GM12878 (cell line): ENCODE data around the gene KRT37. TPM values are rescaled to one million over a fixed set of nuclear protein-coding genes. Genes with fewer than 3 reads are reported as not detected.

ENCODE experiments used
- ATAC-seq: fragments of 200-7000 bp; cut with Tn5 transposase; 3 replicates; pipeline ENCODE4 v1.9.1; 2020; ENCODE audit warnings: mild to moderate bottlenecking, moderate library complexity
- BruUV-seq: library from RNA; stranded (reverse); fragments of 400-500 nt; replicated peaks from 2 replicates; lab custom pipeline; 2021; lab: Mats Ljungman, UMichigan
- CTCF ChIA-PET: fragments of 300-600 bp; sonication (Branson Sonifier 250); formaldehyde crosslinking; extraction: SDS; loops from one replicate; lab custom pipeline; 2021; ENCODE audit warnings: inconsistent platforms; lab: Yijun Ruan, JAX
- POLR2A ChIA-PET: fragments of 350-600 bp; formaldehyde crosslinking; extraction: SDS; loops from one replicate; lab custom pipeline; 2021; ENCODE audit warnings: inconsistent platforms; lab: Charles Lee
- RAD21 ChIA-PET: fragments of 300-600 bp; sonication (Branson Sonifier 250); formaldehyde crosslinking; loops from one replicate; lab custom pipeline; 2023; ENCODE audit warnings: antibody characterized with exemption; ENCODE audit not compliant: unreplicated experiment; lab: Charles Lee
- SMC1A ChIA-PET: fragments of 300-600 bp; sonication (Branson Sonifier 250); formaldehyde crosslinking; loops from one replicate; lab custom pipeline; 2023; ENCODE audit not compliant: unreplicated experiment, uncharacterized antibody; lab: Charles Lee
- DNase-seq: peaks from one replicate; pipeline ENCODE4 v3.0.0-alpha.2; 2011; ENCODE audit warnings: low read depth, low spot score
- FAIRE-seq: peaks from 3 replicates; lab custom pipeline; 2011; peaks lifted over from hg19 to GRCh38; lab: Jason Lieb, UNC
- H2AFZ ChIP-seq: 2 replicates; pipeline ENCODE4 v1.6.0; 2011; ENCODE audit warnings: low read depth, low read length, control low read depth; ENCODE audit not compliant: control insufficient read depth
- H3K27ac ChIP-seq: 2 replicates; pipeline ENCODE4 v1.5.1; 2011; ENCODE audit warnings: control low read depth; ENCODE audit not compliant: control insufficient read depth, insufficient read depth
- H3K27me3 ChIP-seq, 2 experiments: replicated peaks in 1 of 2; 2 replicates each; pipeline versions ENCODE4 v1.6.0 to v1.6.1; 2011; ENCODE audit warnings: low read length in 1 of 2; ENCODE audit not compliant: control insufficient read depth in 2 of 2, insufficient read depth in 2 of 2
- H3K36me3 ChIP-seq, 2 experiments: 2 replicates each; pipeline ENCODE4 v1.5.1; 2011; ENCODE audit warnings: low read length in 1 of 2; ENCODE audit not compliant: control insufficient read depth in 2 of 2, insufficient read depth in 2 of 2
- H3K4me1 ChIP-seq: 2 replicates; pipeline ENCODE4 v1.6.1; 2011; ENCODE audit warnings: mild to moderate bottlenecking, low read length, moderate library complexity, mixed read lengths; ENCODE audit not compliant: control insufficient read depth, insufficient read depth
- H3K4me2 ChIP-seq: 2 replicates; pipeline ENCODE4 v1.6.0; 2011; ENCODE audit warnings: control low read depth; ENCODE audit not compliant: control insufficient read depth, insufficient read depth
- H3K4me3 ChIP-seq: fragments of 200-600 bp; sonication (generic); 2 replicates; pipeline ENCODE4 v1.5.1; 2016
- H3K79me2 ChIP-seq: 2 replicates; pipeline ENCODE4 v1.6.0; 2011; ENCODE audit warnings: low read length; ENCODE audit not compliant: control insufficient read depth, insufficient read depth
- H3K9ac ChIP-seq: 2 replicates; pipeline ENCODE4 v1.8.0; 2011; ENCODE audit warnings: low read length, control low read depth, mixed read lengths; ENCODE audit not compliant: control insufficient read depth, insufficient read depth
- H3K9me3 ChIP-seq: replicated peaks from 3 replicates; pipeline ENCODE4 v1.5.1; 2011; ENCODE audit warnings: mild to moderate bottlenecking, low read length; ENCODE audit not compliant: control insufficient read depth, insufficient read depth
- H4K20me1 ChIP-seq: 2 replicates; pipeline ENCODE4 v1.6.0; 2011; ENCODE audit not compliant: control insufficient read depth, insufficient read depth
- ASH2L ChIP-seq: fragments of 300-600, 200-600 bp; sonication (generic); IDR thresholded peaks from 2 replicates; pipeline ENCODE4 v1.6.1; 2017; ENCODE audit warnings: low read depth, mild to moderate bottlenecking, borderline replicate concordance
- BMI1 ChIP-seq: fragments of 450-650 bp; IDR thresholded peaks from 2 replicates; pipeline ENCODE4 v1.6.1; 2016; ENCODE audit warnings: mild to moderate bottlenecking, moderate library complexity, borderline replicate concordance
- IKZF2 ChIP-seq, 2 experiments: fragments of 450-650 bp; IDR thresholded peaks; 2 replicates each; pipeline ENCODE4 v1.6.1; 2017; ENCODE audit warnings: mild to moderate bottlenecking in 2 of 2, moderate library complexity in 2 of 2
- POLR2AphosphoS2 ChIP-seq: IDR thresholded peaks from 2 replicates; pipeline ENCODE4 v1.6.1; 2011; ENCODE audit warnings: low read depth, mild to moderate bottlenecking, low read length, improper control_type of control experiment, moderate library complexity
- POLR2AphosphoS5 ChIP-seq: IDR thresholded peaks from 2 replicates; pipeline ENCODE4 v1.6.1; 2011; ENCODE audit warnings: mild to moderate bottlenecking, low read length, inconsistent platforms
- RUNX3 ChIP-seq: IDR thresholded peaks from 2 replicates; pipeline ENCODE4 v1.6.1; 2012; ENCODE audit warnings: low read length, inconsistent platforms
- TBL1XR1 ChIP-seq: IDR thresholded peaks from 2 replicates; pipeline ENCODE4 v1.6.1; 2012; ENCODE audit warnings: low read depth, low read length, improper control_type of control experiment
- YY1 ChIP-seq: IDR thresholded peaks from 2 replicates; pipeline ENCODE4 v1.6.1; 2011; ENCODE audit warnings: low read depth, mild to moderate bottlenecking, low read length
- ZNF384 ChIP-seq: IDR thresholded peaks from 2 replicates; pipeline ENCODE4 v1.6.1; 2012; ENCODE audit warnings: low read depth, mild to moderate bottlenecking, low read length, improper control_type of control experiment, borderline replicate concordance
- ZNF622 ChIP-seq: fragments of 450-650 bp; IDR thresholded peaks from 2 replicates; pipeline ENCODE4 v1.6.1; 2017; ENCODE audit warnings: mild to moderate bottlenecking, inconsistent platforms
- whole genome bisulfite sequencing: methylation state at CpG from one replicate; pipeline ENCODE4 v1.1.6; 2016; ENCODE audit warnings: low lambda C conversion rate; ENCODE audit not compliant: insufficient replicate concordance, insufficient coverage; ENCODE audit errors: missing lambda C conversion rate; 5-methylcytosine and 5-hydroxymethylcytosine counted together
- in situ Hi-C: fragments of 300-500 bp; cut with MboI; formaldehyde crosslinking; loops from 9 replicates; pipeline ENCODE4 v1.14.3; 2018; ENCODE audit warnings: mixed read lengths
- intact Hi-C: fragments of 100-400 bp; cut with micrococcal nuclease; formaldehyde crosslinking; loops from one replicate; pipeline ENCODE4 v1.14.2; 2022; ENCODE audit not compliant: unreplicated experiment
- polyA plus RNA-seq, 11 experiments: library from polyadenylated mRNA; depleted of rRNA in 4 of 11; unstranded in 6 of 11; stranded (reverse) in 5 of 11; fragments of >200 nt; fragmentation: Nextera tagmentation in 4 of 11; fragmentation: Illumina TruSeq in 1 of 11; extraction: Ambion mirVana in 4 of 11; extraction: Trizol in 1 of 11; gene quantifications; 1 replicate in 1 of 11; 2 replicates in 10 of 11; pipeline versions ENCODE4 v1.2.1 to v1.2.3, GENCODE V29; 2011 to 2016; ENCODE audit warnings: inconsistent platforms in 2 of 11, missing spikeins in 2 of 11, low read depth in 1 of 11
- total RNA-seq, 4 experiments: library from RNA; depleted of rRNA in 3 of 4; stranded (reverse); fragments of >200 nt in 3 of 4; fragmentation: Illumina TruSeq in 1 of 4; extraction: Trizol in 1 of 4; gene quantifications; 2 replicates each; pipeline versions ENCODE4 v1.2.1 to v1.2.3, GENCODE V29; 2013 to 2021
- TF ChIP-seq, protein P1 (sequence below): fragments of 450-650 bp; IDR thresholded peaks from 2 replicates; pipeline ENCODE4 v1.6.1; 2017; ENCODE audit warnings: low read depth, mild to moderate bottlenecking, moderate library complexity
- TF ChIP-seq, protein P2 (sequence below): fragments of 450-650 bp; IDR thresholded peaks from 2 replicates; pipeline ENCODE4 v1.6.1; 2018; ENCODE audit warnings: mild to moderate bottlenecking, low read depth, moderate library complexity; ENCODE audit not compliant: partially characterized antibody
- TF ChIP-seq, protein P3 (sequence below): fragments of 450-650 bp; IDR thresholded peaks from 2 replicates; pipeline ENCODE4 v1.6.1; 2016; ENCODE audit warnings: mild to moderate bottlenecking
- TF ChIP-seq, protein P4 (sequence below): fragments of 450-650 bp; IDR thresholded peaks from 2 replicates; pipeline ENCODE4 v1.6.1; 2016; ENCODE audit warnings: mild to moderate bottlenecking, moderate library complexity, borderline replicate concordance

KRT37 gene
- total and polyA plus RNA-seq, 10 of the 15 experiments (the other 5 are each of a cell fraction or from before 2014, with no cell fraction given) = not detected

DNA sequence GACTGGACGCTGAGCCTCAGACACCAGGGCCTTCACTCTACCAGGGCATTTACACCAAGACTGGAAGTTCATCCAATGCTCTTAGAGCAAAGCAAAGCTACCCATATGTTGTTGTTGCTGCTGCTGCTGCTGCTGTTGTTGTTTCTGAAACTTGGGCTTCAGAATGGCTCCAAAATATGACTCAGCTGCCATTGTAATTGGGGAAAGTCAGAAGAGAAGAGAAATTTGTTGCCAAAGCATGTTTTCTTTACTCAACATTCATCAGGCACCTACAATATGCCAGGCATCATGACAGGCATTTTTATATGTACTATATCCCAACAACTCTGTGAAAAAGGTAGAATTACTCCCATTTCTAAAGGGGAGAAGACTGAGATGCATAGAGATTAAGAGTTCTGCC is 30.9 kb upstream of the KRT37 start:
- Histone ChIP-seq H3K9me3 (no peaks in the 10 kb centered on the region), H3K9ac (no peak overlapping the region), H3K27me3 (no peaks in the 10 kb centered on the region; a peak in 1 of 4 replicates), H3K27ac (no peak overlapping the region), H2AFZ (no peak overlapping the region), H3K79me2 (no peaks in the 10 kb centered on the region), H3K4me2 (no peak overlapping the region), H3K36me3 (no peaks in the 10 kb centered on the region), H4K20me1 (no peaks in the 10 kb centered on the region; the same call in 1 of the 2 replicates), H3K4me3 (no peak overlapping the region), H3K4me1 (no peaks in the 10 kb centered on the region)
- no peak for TF ChIP-seq ZNF384
- TF ChIP-seq POLR2AphosphoS5 = no peak
- TF ChIP-seq, protein P1, sequence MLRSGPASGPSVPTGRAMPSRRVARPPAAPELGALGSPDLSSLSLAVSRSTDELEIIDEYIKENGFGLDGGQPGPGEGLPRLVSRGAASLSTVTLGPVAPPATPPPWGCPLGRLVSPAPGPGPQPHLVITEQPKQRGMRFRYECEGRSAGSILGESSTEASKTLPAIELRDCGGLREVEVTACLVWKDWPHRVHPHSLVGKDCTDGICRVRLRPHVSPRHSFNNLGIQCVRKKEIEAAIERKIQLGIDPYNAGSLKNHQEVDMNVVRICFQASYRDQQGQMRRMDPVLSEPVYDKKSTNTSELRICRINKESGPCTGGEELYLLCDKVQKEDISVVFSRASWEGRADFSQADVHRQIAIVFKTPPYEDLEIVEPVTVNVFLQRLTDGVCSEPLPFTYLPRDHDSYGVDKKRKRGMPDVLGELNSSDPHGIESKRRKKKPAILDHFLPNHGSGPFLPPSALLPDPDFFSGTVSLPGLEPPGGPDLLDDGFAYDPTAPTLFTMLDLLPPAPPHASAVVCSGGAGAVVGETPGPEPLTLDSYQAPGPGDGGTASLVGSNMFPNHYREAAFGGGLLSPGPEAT = no peak
- no peak for TF ChIP-seq ASH2L
- no peak for TF ChIP-seq YY1
- TF ChIP-seq TBL1XR1 = no peak
- TF ChIP-seq ZNF622 = no peak
- TF ChIP-seq, protein P2, sequence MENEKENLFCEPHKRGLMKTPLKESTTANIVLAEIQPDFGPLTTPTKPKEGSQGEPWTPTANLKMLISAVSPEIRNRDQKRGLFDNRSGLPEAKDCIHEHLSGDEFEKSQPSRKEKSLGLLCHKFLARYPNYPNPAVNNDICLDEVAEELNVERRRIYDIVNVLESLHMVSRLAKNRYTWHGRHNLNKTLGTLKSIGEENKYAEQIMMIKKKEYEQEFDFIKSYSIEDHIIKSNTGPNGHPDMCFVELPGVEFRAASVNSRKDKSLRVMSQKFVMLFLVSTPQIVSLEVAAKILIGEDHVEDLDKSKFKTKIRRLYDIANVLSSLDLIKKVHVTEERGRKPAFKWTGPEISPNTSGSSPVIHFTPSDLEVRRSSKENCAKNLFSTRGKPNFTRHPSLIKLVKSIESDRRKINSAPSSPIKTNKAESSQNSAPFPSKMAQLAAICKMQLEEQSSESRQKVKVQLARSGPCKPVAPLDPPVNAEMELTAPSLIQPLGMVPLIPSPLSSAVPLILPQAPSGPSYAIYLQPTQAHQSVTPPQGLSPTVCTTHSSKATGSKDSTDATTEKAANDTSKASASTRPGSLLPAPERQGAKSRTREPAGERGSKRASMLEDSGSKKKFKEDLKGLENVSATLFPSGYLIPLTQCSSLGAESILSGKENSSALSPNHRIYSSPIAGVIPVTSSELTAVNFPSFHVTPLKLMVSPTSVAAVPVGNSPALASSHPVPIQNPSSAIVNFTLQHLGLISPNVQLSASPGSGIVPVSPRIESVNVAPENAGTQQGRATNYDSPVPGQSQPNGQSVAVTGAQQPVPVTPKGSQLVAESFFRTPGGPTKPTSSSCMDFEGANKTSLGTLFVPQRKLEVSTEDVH = no peak
- TF ChIP-seq IKZF2 (IDR thresholded peaks at IDR 0.05) = no peak
- no peak for TF ChIP-seq BMI1
- no peak for TF ChIP-seq POLR2AphosphoS2
- TF ChIP-seq, protein P3, sequence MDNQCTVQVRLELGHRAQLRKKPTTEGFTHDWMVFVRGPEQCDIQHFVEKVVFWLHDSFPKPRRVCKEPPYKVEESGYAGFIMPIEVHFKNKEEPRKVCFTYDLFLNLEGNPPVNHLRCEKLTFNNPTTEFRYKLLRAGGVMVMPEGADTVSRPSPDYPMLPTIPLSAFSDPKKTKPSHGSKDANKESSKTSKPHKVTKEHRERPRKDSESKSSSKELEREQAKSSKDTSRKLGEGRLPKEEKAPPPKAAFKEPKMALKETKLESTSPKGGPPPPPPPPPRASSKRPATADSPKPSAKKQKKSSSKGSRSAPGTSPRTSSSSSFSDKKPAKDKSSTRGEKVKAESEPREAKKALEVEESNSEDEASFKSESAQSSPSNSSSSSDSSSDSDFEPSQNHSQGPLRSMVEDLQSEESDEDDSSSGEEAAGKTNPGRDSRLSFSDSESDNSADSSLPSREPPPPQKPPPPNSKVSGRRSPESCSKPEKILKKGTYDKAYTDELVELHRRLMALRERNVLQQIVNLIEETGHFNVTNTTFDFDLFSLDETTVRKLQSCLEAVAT = no peak
- no peak for TF ChIP-seq RUNX3
- TF ChIP-seq, protein P4, sequence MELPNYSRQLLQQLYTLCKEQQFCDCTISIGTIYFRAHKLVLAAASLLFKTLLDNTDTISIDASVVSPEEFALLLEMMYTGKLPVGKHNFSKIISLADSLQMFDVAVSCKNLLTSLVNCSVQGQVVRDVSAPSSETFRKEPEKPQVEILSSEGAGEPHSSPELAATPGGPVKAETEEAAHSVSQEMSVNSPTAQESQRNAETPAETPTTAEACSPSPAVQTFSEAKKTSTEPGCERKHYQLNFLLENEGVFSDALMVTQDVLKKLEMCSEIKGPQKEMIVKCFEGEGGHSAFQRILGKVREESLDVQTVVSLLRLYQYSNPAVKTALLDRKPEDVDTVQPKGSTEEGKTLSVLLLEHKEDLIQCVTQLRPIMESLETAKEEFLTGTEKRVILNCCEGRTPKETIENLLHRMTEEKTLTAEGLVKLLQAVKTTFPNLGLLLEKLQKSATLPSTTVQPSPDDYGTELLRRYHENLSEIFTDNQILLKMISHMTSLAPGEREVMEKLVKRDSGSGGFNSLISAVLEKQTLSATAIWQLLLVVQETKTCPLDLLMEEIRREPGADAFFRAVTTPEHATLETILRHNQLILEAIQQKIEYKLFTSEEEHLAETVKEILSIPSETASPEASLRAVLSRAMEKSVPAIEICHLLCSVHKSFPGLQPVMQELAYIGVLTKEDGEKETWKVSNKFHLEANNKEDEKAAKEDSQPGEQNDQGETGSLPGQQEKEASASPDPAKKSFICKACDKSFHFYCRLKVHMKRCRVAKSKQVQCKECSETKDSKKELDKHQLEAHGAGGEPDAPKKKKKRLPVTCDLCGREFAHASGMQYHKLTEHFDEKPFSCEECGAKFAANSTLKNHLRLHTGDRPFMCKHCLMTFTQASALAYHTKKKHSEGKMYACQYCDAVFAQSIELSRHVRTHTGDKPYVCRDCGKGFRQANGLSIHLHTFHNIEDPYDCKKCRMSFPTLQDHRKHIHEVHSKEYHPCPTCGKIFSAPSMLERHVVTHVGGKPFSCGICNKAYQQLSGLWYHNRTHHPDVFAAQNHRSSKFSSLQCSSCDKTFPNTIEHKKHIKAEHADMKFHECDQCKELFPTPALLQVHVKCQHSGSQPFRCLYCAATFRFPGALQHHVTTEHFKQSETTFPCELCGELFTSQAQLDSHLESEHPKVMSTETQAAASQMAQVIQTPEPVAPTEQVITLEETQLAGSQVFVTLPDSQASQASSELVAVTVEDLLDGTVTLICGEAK = no peak
- in situ Hi-C loops (no loop called here), intact Hi-C loops (no loop called here)
- 46% methylated on average over 1 of the region's 1 CpG for WGBS
- RAD21 ChIA-PET = no interaction called here
- BruUV-seq = no TSS peak
- SMC1A ChIA-PET = no interaction called here
- ATAC-seq = no peak
- CTCF ChIA-PET = no interaction called here
- no peak for DNase-seq
- POLR2A ChIA-PET = no interaction called here
- no peak for FAIRE-seq
